ENCODE results near the gene FNDC3A. TPM values are rescaled to one million over a fixed set of nuclear protein-coding genes. Genes with fewer than 3 reads are reported as not detected.
A peak's percentile ranks its signal among the peaks of the same experiment; 100 is the strongest.

FNDC3A gene
- polyA plus RNA-seq, 1 donor from 2014 or later: 8.9 TPM

DNA sequence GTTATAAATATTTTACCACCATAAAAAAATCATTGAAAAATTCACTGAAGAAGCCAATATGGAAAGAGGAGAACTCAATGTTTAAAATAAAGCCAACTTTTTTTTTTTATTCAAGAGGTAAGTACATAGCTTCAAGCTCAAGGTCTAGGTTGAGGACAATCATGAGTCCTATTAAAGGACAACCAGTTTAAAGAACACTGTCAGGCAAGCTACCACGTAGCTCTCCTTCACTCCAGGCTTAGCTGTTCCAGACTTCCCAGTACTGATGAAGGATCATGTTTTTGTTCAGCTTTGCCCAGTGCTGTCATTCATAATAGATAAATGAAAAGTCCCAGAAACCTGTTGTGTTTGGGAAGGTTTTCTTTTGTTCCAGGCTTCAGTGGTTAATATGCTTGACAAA is 234.4 kb downstream of the FNDC3A start:
- H3K4me3 Mint-ChIP-seq: no peak overlapping the region
- peaks cover 15 to 20% (median 18%) of the 10 kb centered on the region in 3 donors for H3K4me1 Mint-ChIP-seq
- no peaks in the 10 kb centered on the region for H3K27me3 Mint-ChIP-seq
- H3K36me3 Mint-ChIP-seq: peaks cover 11% of the 10 kb centered on the region
- no peaks in the 10 kb centered on the region for H3K9me3 Mint-ChIP-seq
- H3K27ac Mint-ChIP-seq: peak overlapping the region in 1 of 3 donors; percentile 22

GRCh38 chr13:49210669-49211068 is 235.0 kb downstream of the FNDC3A start:
- no peaks in the 10 kb centered on the region for H3K27me3 Mint-ChIP-seq
- H3K4me1 Mint-ChIP-seq: peaks cover 16 to 21% (median 19%) of the 10 kb centered on the region in 3 donors
- H3K36me3 Mint-ChIP-seq: peaks cover 9% of the 10 kb centered on the region
- no peak overlapping the region for H3K27ac Mint-ChIP-seq
- no peaks in the 10 kb centered on the region for H3K9me3 Mint-ChIP-seq
- no peak overlapping the region for H3K4me3 Mint-ChIP-seq

DNA sequence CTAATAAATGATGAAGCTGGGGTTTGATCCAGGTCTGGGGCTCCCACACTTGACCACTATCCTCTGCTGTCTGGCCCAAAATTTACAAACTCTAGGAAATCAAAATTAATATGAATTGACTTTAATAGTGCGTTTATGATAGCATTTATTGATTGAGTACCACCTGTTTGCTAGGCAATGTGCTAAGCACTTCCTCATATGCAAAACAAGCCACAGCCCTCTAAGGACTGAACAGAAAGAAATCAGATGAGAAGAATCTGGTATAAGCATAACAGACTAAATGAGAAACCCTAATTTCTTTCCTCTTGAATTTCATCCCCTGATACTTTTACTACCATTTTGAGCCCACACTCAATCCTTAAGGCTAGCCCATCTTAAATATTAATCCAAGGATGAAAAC is 237.8 kb downstream of the FNDC3A start:
- peak overlapping the region in 2 of 3 donors; percentile 13 to 76 for H3K27ac Mint-ChIP-seq
- peak overlapping the region in 3 of 4 donors; percentile 13 to 66 (median 58) for H3K4me3 Mint-ChIP-seq
- H3K27me3 Mint-ChIP-seq: peaks cover 14% of the 10 kb centered on the region
- peaks cover 0 to 3% (median 2%) of the 10 kb centered on the region in 3 donors for H3K9me3 Mint-ChIP-seq
- H3K36me3 Mint-ChIP-seq: peaks cover 4% of the 10 kb centered on the region
- H3K4me1 Mint-ChIP-seq: peaks cover 16 to 28% (median 24%) of the 10 kb centered on the region in 3 donors

GRCh38 chr13:49213997-49214916 is 238.5 kb downstream of the FNDC3A start:
- Mint-ChIP-seq H3K4me1 (peaks cover 16 to 28% (median 26%) of the 10 kb centered on the region in 3 donors), H3K36me3 (peaks cover 4% of the 10 kb centered on the region), H3K4me3 (peak overlapping the region in 3 of 4 donors; percentile 13 to 78 (median 72)), H3K9me3 (peaks cover 0 to 3% (median 2%) of the 10 kb centered on the region in 3 donors), H3K27me3 (peaks cover 21% of the 10 kb centered on the region), H3K27ac (peak overlapping the region in 2 of 3 donors; percentile 13 to 85)

- Mint-ChIP-seq H3K27ac (peak overlapping the region in 1 of 3 donors; percentile 85), H3K27me3 (peaks cover 26% of the 10 kb centered on the region), H3K4me3 (peak overlapping the region in 2 of 4 donors; percentile 72 to 78), H3K4me1 (peaks cover 16 to 28% (median 27%) of the 10 kb centered on the region in 3 donors), H3K9me3 (peaks cover 0 to 3% (median 2%) of the 10 kb centered on the region in 3 donors), H3K36me3 (peaks cover 4% of the 10 kb centered on the region)
These were observed 239.2 kb downstream of the FNDC3A start for GRCh38 chr13:49214917-49215376.

- peaks cover 30% of the 10 kb centered on the region for H3K27me3 Mint-ChIP-seq
- H3K4me3 Mint-ChIP-seq: peak overlapping the region in 3 of 4 donors; percentile 7 to 47 (median 14)
- peaks cover 0 to 3% (median 2%) of the 10 kb centered on the region in 3 donors for H3K9me3 Mint-ChIP-seq
- peaks cover 16 to 28% (median 27%) of the 10 kb centered on the region in 3 donors for H3K4me1 Mint-ChIP-seq
- peaks cover 4% of the 10 kb centered on the region for H3K36me3 Mint-ChIP-seq
- peak overlapping the region in 1 of 3 donors; percentile 40 for H3K27ac Mint-ChIP-seq
These were observed 240.6 kb downstream of the FNDC3A start for GRCh38 chr13:49216334-49216733.

GRCh38 chr13:49217962-49218492 is 242.3 kb downstream of the FNDC3A start:
- H3K27me3 Mint-ChIP-seq: peaks cover 46% of the 10 kb centered on the region
- peaks cover 0 to 3% (median 2%) of the 10 kb centered on the region in 3 donors for H3K9me3 Mint-ChIP-seq
- no peak overlapping the region for H3K27ac Mint-ChIP-seq
- H3K4me3 Mint-ChIP-seq: peak overlapping the region in 1 of 4 donors; percentile 25
- peaks cover 16 to 28% (median 25%) of the 10 kb centered on the region in 3 donors for H3K4me1 Mint-ChIP-seq
- H3K36me3 Mint-ChIP-seq: no peaks in the 10 kb centered on the region

DNA sequence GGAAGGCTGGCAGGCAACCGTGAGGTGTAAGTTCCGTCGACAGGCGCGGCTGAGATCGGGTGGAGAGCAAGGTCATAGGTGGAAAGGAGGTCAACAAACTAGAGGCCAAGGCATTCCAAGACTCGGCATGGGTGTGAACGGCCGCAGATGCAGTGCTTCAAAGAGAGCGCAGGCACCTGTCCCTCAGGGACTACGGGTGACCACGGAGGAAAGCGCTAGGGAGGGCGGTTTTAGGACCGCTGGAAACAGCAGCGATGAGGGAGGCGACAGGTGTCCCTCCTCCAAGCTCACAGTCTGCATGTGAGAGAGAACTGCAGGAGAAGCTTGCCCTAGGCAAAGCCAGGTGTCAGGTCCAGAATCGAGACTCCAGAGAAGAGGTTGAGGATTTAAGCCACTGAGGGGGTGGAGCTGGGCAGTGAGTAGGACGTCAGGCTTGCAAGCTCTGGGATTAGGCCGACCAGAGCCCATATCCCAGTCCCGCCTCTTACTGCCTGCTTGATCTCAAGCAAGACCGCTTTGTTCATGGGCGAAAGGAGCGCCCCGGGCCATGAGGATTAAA is 242.9 kb downstream of the FNDC3A start:
- H3K27me3 Mint-ChIP-seq: peaks cover 46% of the 10 kb centered on the region
- peak overlapping the region in 2 of 4 donors; percentile 3 to 15 for H3K4me3 Mint-ChIP-seq

DNA sequence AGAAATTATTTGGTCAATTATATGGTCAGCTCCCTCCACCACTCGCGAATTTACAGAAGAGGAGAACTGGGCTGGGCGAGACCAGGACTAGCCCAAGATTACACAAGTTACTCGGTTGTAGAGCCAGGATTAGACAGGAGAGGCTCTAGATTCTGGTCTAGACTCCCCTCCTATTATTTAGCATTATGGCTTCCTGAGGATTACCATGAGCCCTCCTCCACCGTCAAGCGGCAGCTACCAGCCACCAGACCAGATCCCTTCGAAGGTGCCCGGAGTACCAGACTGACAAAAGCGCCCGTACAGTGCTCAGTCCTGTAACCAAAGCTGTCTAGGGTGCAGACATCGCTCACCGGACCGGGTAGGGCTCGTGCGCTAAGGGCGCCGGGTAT is 243.9 kb downstream of the FNDC3A start:
- peak overlapping the region in 1 of 3 donors; percentile 23 for H3K27ac Mint-ChIP-seq
- H3K9me3 Mint-ChIP-seq: peaks cover 0 to 3% (median 2%) of the 10 kb centered on the region in 3 donors
- peaks cover 6 to 15% (median 13%) of the 10 kb centered on the region in 3 donors for H3K4me1 Mint-ChIP-seq
- H3K27me3 Mint-ChIP-seq: peaks cover 46% of the 10 kb centered on the region
- H3K4me3 Mint-ChIP-seq: peak overlapping the region in 3 of 4 donors; percentile 63 to 85 (median 82)
- no peaks in the 10 kb centered on the region for H3K36me3 Mint-ChIP-seq

More for the DNA sequence above, 242.9 kb downstream of the FNDC3A start:
- H3K36me3 Mint-ChIP-seq: no peaks in the 10 kb centered on the region
- H3K4me1 Mint-ChIP-seq: peaks cover 13 to 24% (median 20%) of the 10 kb centered on the region in 3 donors
- H3K27ac Mint-ChIP-seq: peak overlapping the region in 1 of 3 donors; percentile 74
- peaks cover 0 to 3% (median 2%) of the 10 kb centered on the region in 3 donors for H3K9me3 Mint-ChIP-seq

DNA sequence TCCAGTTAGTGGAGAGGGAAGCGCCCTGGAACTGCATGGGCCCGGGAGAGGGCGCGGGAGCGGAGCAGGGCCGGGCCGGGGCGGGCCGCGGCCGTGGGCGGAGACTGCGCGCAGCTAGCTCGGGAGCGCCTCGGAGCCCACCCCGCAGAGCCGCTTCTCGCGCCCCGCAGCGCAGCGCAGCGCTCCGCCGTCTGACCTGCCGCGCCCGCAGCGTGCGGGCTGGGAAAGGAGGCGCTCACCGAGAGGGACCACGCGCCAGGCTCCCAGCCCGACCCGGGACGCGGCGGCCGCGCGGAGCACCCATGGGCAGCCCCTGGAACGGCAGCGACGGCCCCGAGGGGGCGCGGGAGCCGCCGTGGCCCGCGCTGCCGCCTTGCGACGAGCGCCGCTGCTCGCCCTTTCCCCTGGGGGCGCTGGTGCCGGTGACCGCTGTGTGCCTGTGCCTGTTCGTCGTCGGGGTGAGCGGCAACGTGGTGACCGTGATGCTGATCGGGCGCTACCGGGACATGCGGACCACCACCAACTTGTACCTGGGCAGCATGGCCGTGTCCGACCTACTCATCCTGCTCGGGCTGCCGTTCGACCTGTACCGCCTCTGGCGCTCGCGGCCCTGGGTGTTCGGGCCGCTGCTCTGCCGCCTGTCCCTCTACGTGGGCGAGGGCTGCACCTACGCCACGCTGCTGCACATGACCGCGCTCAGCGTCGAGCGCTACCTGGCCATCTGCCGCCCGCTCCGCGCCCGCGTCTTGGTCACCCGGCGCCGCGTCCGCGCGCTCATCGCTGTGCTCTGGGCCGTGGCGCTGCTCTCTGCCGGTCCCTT is 244.5 kb downstream of the FNDC3A start, which contains the start of gene MLNR:
TSS of gene MLNR (plus strand) at position 303 of the 820 bp plus-strand sequence. CDS start at position 303, 0 bp downstream.
- peaks cover 0 to 9% (median 7%) of the 10 kb centered on the region in 3 donors for H3K4me1 Mint-ChIP-seq
- peak within 1 kb of the TSS in 3 of 4 donors; percentile 68 to 85 (median 82) for H3K4me3 Mint-ChIP-seq
- peaks cover 3% of the 10 kb centered on the region for H3K36me3 Mint-ChIP-seq
- peaks cover 48% of the 10 kb centered on the region for H3K27me3 Mint-ChIP-seq
- H3K27ac Mint-ChIP-seq: peak within 1 kb of the TSS in 1 of 3 donors; percentile 23
- peaks cover 0 to 3% (median 2%) of the 10 kb centered on the region in 3 donors for H3K9me3 Mint-ChIP-seq

DNA sequence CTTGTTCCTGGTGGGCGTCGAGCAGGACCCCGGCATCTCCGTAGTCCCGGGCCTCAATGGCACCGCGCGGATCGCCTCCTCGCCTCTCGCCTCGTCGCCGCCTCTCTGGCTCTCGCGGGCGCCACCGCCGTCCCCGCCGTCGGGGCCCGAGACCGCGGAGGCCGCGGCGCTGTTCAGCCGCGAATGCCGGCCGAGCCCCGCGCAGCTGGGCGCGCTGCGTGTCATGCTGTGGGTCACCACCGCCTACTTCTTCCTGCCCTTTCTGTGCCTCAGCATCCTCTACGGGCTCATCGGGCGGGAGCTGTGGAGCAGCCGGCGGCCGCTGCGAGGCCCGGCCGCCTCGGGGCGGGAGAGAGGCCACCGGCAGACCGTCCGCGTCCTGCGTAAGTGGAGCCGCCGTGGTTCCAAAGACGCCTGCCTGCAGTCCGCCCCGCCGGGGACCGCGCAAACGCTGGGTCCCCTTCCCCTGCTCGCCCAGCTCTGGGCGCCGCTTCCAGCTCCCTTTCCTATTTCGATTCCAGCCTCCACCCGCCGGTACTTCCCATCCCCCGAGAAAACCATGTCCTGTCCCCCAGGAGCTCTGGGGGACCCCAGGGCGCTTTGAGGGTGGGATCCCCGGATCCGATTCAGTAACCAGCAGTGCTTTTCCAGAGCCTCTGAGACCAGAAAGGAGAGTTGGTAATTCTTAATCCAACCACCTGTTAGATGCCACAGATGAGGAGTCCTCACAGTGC is 245.3 kb downstream of the FNDC3A start:
- H3K36me3 Mint-ChIP-seq: peaks cover 3% of the 10 kb centered on the region
- H3K4me1 Mint-ChIP-seq: peaks cover 0 to 9% (median 7%) of the 10 kb centered on the region in 3 donors
- H3K27ac Mint-ChIP-seq: no peak overlapping the region
- peaks cover 0 to 3% (median 2%) of the 10 kb centered on the region in 3 donors for H3K9me3 Mint-ChIP-seq
- H3K27me3 Mint-ChIP-seq: peaks cover 48% of the 10 kb centered on the region
- H3K4me3 Mint-ChIP-seq: peak overlapping the region in 2 of 4 donors; percentile 55 to 84

- no peak overlapping the region for H3K27ac Mint-ChIP-seq
- peak overlapping the region in 2 of 4 donors; percentile 79 to 84 for H3K4me3 Mint-ChIP-seq
- peaks cover 0 to 3% (median 2%) of the 10 kb centered on the region in 3 donors for H3K9me3 Mint-ChIP-seq
- H3K27me3 Mint-ChIP-seq: peaks cover 48% of the 10 kb centered on the region
- peaks cover 0 to 5% (median 4%) of the 10 kb centered on the region in 3 donors for H3K4me1 Mint-ChIP-seq
- H3K36me3 Mint-ChIP-seq: peaks cover 4% of the 10 kb centered on the region
These were observed 245.9 kb downstream of the FNDC3A start for GRCh38 chr13:49221590-49221965.
